Activated naive CD8-positive, alpha-beta T cell treated with anti-CD3 and anti-CD28 coated beads, Interleukin-2, amount 10 ng/mL, durations not matched to agents 7 days and 5 days (primary cell): ENCODE results near the gene FGF14. TPM values are rescaled to one million over a fixed set of nuclear protein-coding genes. Genes with fewer than 3 reads are reported as not detected.

Experiments used
- ATAC-seq: fragments of 150-1000 bp; cut with Tn5 transposase; one replicate; pipeline ENCODE4 v1.10.0; 2021; ENCODE audit warnings: low read depth, moderate library complexity
- POLR2A ChIA-PET: fragments of 350-600 bp; sonication (Branson Sonifier 250); formaldehyde crosslinking; loops from one replicate; lab custom pipeline; 2021; ENCODE audit warnings: antibody characterized with exemption; lab: Charles Lee
- DNase-seq: peaks from one replicate; pipeline ENCODE4 v3.0.0; 2021
- H3K27ac Mint-ChIP-seq: one replicate; pipeline ENCODE4 v1.8.0; 2022; ENCODE audit warnings: mild to moderate bottlenecking, mixed read lengths
- H3K27me3 Mint-ChIP-seq: one replicate; pipeline ENCODE4 v1.8.0; 2022; ENCODE audit warnings: mild to moderate bottlenecking, moderate library complexity, mixed read lengths
- H3K36me3 Mint-ChIP-seq: one replicate; pipeline ENCODE4 v1.8.0; 2021; ENCODE audit warnings: mild to moderate bottlenecking, mixed read lengths
- H3K4me1 Mint-ChIP-seq: one replicate; pipeline ENCODE4 v1.8.0; 2021; ENCODE audit warnings: mixed read lengths
- H3K4me3 Mint-ChIP-seq: one replicate; pipeline ENCODE4 v1.8.0; 2022; ENCODE audit warnings: mild to moderate bottlenecking, moderate library complexity, mixed read lengths
- H3K9me3 Mint-ChIP-seq: one replicate; pipeline ENCODE4 v1.8.0; 2021; ENCODE audit warnings: mixed read lengths
- total RNA-seq, 2 experiments: library from RNA; stranded (reverse); gene quantifications; one replicate each; pipeline ENCODE4 v1.2.3, GENCODE V29; 2021

The FGF14 gene
- total RNA-seq, 2 experiments from 2014 or later, result 0.03 TPM; not detected in 1

- ATAC-seq, result no peak
- POLR2A ChIA-PET, result no interaction called here
- Mint-ChIP-seq H3K27ac (no peak overlapping the region), H3K9me3 (no peaks in the 10 kb centered on the region), H3K4me1 (no peaks in the 10 kb centered on the region), H3K36me3 (no peaks in the 10 kb centered on the region), H3K27me3 (peaks cover 5% of the 10 kb centered on the region), H3K4me3 (no peak overlapping the region)
- DNase-seq, result no peak
These were observed 50.3 kb downstream of the FGF14 start for GRCh38 chr13:102351521-102351920.

GRCh38 chr13:102347490-102347889, 54.4 kb downstream of the FGF14 start:
- no peak overlapping the region for H3K4me3 Mint-ChIP-seq
- POLR2A ChIA-PET, result no interaction called here
- no peaks in the 10 kb centered on the region for H3K9me3 Mint-ChIP-seq
- ATAC-seq (no peak), DNase-seq (no peak)
- H3K4me1 Mint-ChIP-seq, result no peaks in the 10 kb centered on the region
- H3K27ac Mint-ChIP-seq, result no peak overlapping the region
- H3K36me3 Mint-ChIP-seq, result no peaks in the 10 kb centered on the region
- peaks cover 4% of the 10 kb centered on the region for H3K27me3 Mint-ChIP-seq

DNA sequence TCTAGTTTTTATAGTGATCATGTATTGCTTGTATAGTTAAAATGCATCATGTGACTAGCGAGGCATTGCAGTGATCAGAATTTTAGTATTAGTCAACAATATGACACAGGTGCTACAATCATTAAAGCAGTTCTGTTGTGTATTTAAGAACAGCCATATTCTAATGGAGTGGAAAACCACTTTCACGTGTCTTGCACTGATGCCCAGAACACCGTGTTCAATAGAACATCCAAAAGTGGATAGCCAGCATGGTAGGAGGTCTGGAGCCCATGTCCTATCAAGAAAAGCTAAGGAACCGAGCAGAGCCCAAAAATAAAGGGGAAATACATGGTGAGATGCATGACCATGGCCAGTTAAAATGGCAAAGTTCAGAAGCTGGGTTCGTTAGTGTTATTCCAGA, 55.1 kb downstream of the FGF14 start:
- H3K36me3 Mint-ChIP-seq, result no peaks in the 10 kb centered on the region
- no peak for ATAC-seq
- POLR2A ChIA-PET, result no interaction called here
- H3K27me3 Mint-ChIP-seq, result peaks cover 4% of the 10 kb centered on the region
- no peak overlapping the region for H3K27ac Mint-ChIP-seq
- no peak overlapping the region for H3K4me3 Mint-ChIP-seq
- no peak for DNase-seq
- H3K4me1 Mint-ChIP-seq, result no peaks in the 10 kb centered on the region
- no peaks in the 10 kb centered on the region for H3K9me3 Mint-ChIP-seq

DNA sequence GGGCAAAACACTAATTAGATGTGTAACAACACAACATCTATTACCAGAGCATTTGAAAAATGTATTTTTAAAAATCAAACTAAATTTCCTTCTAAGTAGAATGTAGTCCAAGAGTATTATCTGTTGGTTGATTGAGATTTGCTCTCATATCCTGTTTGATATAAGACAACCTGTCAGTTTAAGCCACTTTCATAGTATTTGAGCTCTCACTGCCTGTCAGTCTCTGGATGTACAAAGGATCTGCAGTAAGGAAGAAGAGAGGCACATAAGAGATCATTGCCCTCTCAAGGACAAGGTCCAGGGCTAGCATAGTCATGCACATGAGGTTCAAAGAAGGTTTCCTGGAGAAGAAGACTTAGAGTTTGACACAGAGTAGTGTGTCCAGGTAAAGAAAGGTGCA, 57.4 kb downstream of the FGF14 start:
- ATAC-seq, result no peak
- Mint-ChIP-seq H3K9me3 (no peaks in the 10 kb centered on the region), H3K4me1 (no peaks in the 10 kb centered on the region), H3K4me3 (no peak overlapping the region), H3K27me3 (peaks cover 4% of the 10 kb centered on the region), H3K27ac (no peak overlapping the region), H3K36me3 (no peaks in the 10 kb centered on the region)
- DNase-seq, result no peak
- POLR2A ChIA-PET, result no interaction called here

GRCh38 chr13:102333320-102334198, 68.3 kb downstream of the FGF14 start:
- Mint-ChIP-seq H3K36me3 (no peaks in the 10 kb centered on the region), H3K27ac (no peak overlapping the region), H3K9me3 (no peaks in the 10 kb centered on the region), H3K4me1 (no peaks in the 10 kb centered on the region), H3K4me3 (no peak overlapping the region), H3K27me3 (peaks cover 5% of the 10 kb centered on the region)
- POLR2A ChIA-PET, result no interaction called here
- DNase-seq (no peak), ATAC-seq (no peak)

GRCh38 chr13:102328909-102329308, 72.9 kb downstream of the FGF14 start:
- H3K27ac Mint-ChIP-seq, result no peak overlapping the region
- ATAC-seq (no peak), DNase-seq (no peak)
- no peaks in the 10 kb centered on the region for H3K36me3 Mint-ChIP-seq
- POLR2A ChIA-PET, result no interaction called here
- H3K9me3 Mint-ChIP-seq, result no peaks in the 10 kb centered on the region
- no peaks in the 10 kb centered on the region for H3K4me1 Mint-ChIP-seq
- no peak overlapping the region for H3K4me3 Mint-ChIP-seq
- H3K27me3 Mint-ChIP-seq, result peaks cover 11% of the 10 kb centered on the region

- Mint-ChIP-seq H3K9me3 (no peaks in the 10 kb centered on the region), H3K27ac (no peak overlapping the region), H3K27me3 (peaks cover 11% of the 10 kb centered on the region), H3K4me3 (no peak overlapping the region), H3K36me3 (no peaks in the 10 kb centered on the region), H3K4me1 (no peaks in the 10 kb centered on the region)
- POLR2A ChIA-PET, result no interaction called here
- ATAC-seq (no peak), DNase-seq (no peak)
These were observed 74.7 kb downstream of the FGF14 start for GRCh38 chr13:102327119-102327617.

DNA sequence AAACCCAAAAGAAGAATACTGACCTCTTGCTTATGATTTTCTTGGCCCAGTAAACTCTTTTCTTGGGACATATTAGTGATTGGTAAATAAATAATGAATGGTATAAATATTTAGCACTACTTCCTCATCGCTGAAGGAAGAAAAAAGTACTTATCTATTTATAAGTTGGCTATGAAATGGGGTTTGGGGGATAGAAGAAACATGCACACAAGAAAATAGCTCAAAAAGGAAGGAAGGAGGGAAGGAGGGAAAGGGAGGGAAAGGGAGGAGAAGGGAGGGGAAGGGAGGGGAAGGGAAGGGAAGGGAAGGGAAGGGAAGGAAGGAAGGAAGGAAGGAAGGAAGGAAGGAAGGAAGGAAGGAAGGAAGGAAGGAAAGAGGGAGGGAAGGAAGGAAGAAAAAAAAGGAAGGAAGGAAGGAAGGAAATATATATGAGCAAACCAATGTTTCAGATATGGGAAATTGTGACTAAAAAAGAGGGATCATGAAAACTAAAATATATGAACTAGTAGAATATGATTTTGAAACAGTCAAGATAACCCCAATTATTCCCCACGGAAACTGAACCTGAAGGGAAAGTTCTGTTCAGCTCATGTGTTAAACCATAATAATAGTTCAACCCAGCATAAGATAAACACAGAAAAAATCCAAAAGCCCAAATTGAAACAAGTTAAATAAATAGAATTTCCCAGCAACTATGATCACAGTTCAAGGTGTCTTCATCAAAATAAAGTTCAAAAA, 75.3 kb downstream of the FGF14 start:
- Mint-ChIP-seq H3K27me3 (peaks cover 11% of the 10 kb centered on the region), H3K9me3 (no peaks in the 10 kb centered on the region), H3K36me3 (no peaks in the 10 kb centered on the region), H3K27ac (no peak overlapping the region), H3K4me1 (no peaks in the 10 kb centered on the region), H3K4me3 (no peak overlapping the region)
- ATAC-seq (no peak), DNase-seq (no peak)
- POLR2A ChIA-PET, result no interaction called here

DNA sequence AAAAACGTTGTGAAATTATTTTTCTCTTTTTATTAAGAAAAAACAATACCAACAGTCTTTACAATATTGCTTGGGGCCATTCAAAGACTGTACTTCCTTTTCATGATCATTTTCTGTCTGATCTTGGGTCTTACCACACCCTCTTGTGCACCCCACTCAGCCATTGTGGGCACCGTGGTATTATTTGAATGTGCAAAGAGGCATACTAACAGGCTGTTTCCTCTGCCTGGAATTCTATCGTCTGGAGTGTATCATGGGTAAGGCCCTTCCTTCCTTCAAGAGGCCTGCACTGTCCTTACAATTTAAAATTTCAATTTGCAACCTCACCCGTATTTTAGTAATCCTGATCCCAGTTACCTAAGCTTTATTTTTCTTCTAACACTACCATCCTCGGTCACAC, 76.5 kb downstream of the FGF14 start:
- POLR2A ChIA-PET, result no interaction called here
- no peak for ATAC-seq
- Mint-ChIP-seq H3K4me1 (no peaks in the 10 kb centered on the region), H3K27ac (no peak overlapping the region), H3K27me3 (peaks cover 11% of the 10 kb centered on the region), H3K36me3 (no peaks in the 10 kb centered on the region), H3K4me3 (no peak overlapping the region), H3K9me3 (no peaks in the 10 kb centered on the region)
- no peak for DNase-seq

- no peaks in the 10 kb centered on the region for H3K36me3 Mint-ChIP-seq
- H3K27me3 Mint-ChIP-seq, result peaks cover 9% of the 10 kb centered on the region
- DNase-seq (no peak), ATAC-seq (no peak)
- POLR2A ChIA-PET, result no interaction called here
- no peak overlapping the region for H3K4me3 Mint-ChIP-seq
- no peak overlapping the region for H3K27ac Mint-ChIP-seq
- H3K4me1 Mint-ChIP-seq, result no peaks in the 10 kb centered on the region
- H3K9me3 Mint-ChIP-seq, result no peaks in the 10 kb centered on the region
These were observed 78.3 kb downstream of the FGF14 start for GRCh38 chr13:102323505-102323904.

DNA sequence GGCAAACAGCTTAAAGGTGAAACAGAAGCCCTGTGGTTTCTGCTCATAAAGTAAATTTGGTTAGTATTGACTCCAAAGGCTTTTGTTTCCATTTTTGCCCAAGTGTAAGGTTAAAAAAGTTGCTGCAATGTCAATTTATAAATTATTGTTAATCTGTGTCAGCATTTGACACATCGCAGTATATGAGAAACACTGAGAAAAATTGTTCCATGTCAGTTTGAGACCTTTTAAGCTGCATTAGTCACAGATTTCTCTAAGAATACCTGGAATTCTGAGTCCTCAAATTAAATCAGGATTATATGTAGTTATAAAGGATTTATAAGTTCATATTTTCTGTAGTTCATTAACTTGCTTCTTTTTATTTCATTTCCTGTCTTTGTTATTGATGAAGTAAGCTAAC, 78.8 kb downstream of the FGF14 start:
- H3K9me3 Mint-ChIP-seq, result no peaks in the 10 kb centered on the region
- POLR2A ChIA-PET, result no interaction called here

GRCh38 chr13:102322211-102322610, 79.6 kb downstream of the FGF14 start:
- Mint-ChIP-seq H3K36me3 (no peaks in the 10 kb centered on the region), H3K4me1 (no peaks in the 10 kb centered on the region), H3K27ac (no peak overlapping the region), H3K4me3 (no peak overlapping the region), H3K9me3 (no peaks in the 10 kb centered on the region), H3K27me3 (peaks cover 7% of the 10 kb centered on the region)
- DNase-seq (no peak), ATAC-seq (no peak)
- POLR2A ChIA-PET, result no interaction called here

More for the DNA sequence above, 78.8 kb downstream of the FGF14 start:
- no peak for DNase-seq
- Mint-ChIP-seq H3K27me3 (peaks cover 9% of the 10 kb centered on the region), H3K4me1 (no peaks in the 10 kb centered on the region), H3K36me3 (no peaks in the 10 kb centered on the region), H3K27ac (no peak overlapping the region), H3K4me3 (no peak overlapping the region)
- ATAC-seq, result no peak

- Mint-ChIP-seq H3K27ac (no peak overlapping the region), H3K9me3 (no peaks in the 10 kb centered on the region), H3K36me3 (no peaks in the 10 kb centered on the region), H3K27me3 (no peaks in the 10 kb centered on the region), H3K4me1 (no peaks in the 10 kb centered on the region), H3K4me3 (no peak overlapping the region)
- no peak for ATAC-seq
- DNase-seq, result no peak
- POLR2A ChIA-PET, result no interaction called here
These were observed 83.6 kb downstream of the FGF14 start for GRCh38 chr13:102318233-102318632.

DNA sequence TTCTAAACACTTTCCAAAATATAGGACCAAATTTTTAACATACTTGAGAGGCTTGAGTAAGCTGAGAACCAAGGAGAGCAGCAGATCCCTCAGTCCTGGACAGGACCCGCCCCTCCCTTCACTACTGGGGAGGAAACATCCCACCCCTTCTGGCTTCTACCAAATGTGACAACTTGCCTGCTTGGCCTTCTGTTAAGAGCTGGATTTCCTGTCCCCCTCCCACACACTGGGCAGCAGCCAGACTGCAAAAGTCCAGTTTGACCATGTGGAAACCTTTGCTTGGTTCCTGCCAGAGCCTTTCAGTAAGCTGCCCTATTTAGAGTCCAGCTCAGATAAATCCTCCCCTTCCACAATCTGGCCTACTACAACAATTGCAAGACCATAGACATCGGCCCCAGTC, 84.3 kb downstream of the FGF14 start:
- no peak overlapping the region for H3K4me3 Mint-ChIP-seq
- ATAC-seq (no peak), DNase-seq (no peak)
- H3K4me1 Mint-ChIP-seq, result no peaks in the 10 kb centered on the region
- POLR2A ChIA-PET, result no interaction called here
- H3K27ac Mint-ChIP-seq, result no peak overlapping the region
- H3K27me3 Mint-ChIP-seq, result no peaks in the 10 kb centered on the region
- H3K36me3 Mint-ChIP-seq, result no peaks in the 10 kb centered on the region
- H3K9me3 Mint-ChIP-seq, result no peaks in the 10 kb centered on the region
